GM21381 (cell line): ENCODE data around the gene SPATS1.
"Not testable (repeated sequence)": the region's sequence is repeated elsewhere in the genome, so short reads cannot be mapped to it uniquely, and the experiment has no call there.

ENCODE experiments used
- ATAC-seq: cut with Tn5 transposase; IDR thresholded peaks from one replicate; pipeline ENCODE4 v1.9.1; 2021; ENCODE audit warnings: mild to moderate bottlenecking, moderate library complexity; ENCODE audit not compliant: unreplicated experiment

Gene SPATS1

GRCh38 chr6:44311304-44311703 is 31.1 kb upstream of the SPATS1 start:
- ATAC-seq, result no peak

GRCh38 chr6:44311767-44312166 is 30.7 kb upstream of the SPATS1 start:
- ATAC-seq, result no peak

- peak; percentile 92 for ATAC-seq
Measured at GRCh38 chr6:44312901-44313788, 29.3 kb upstream of the SPATS1 start, which contains the start of gene AARS2. Gene AARS2, minus strand, starts transcription at chr6:44313347. Its CDS starts 24 bp downstream, at chr6:44313323.

- not testable (repeated sequence) for ATAC-seq
Measured at GRCh38 chr6:44314657-44315056, 27.8 kb upstream of the SPATS1 start.

- no peak for ATAC-seq
Measured at GRCh38 chr6:44315516-44315915, 26.9 kb upstream of the SPATS1 start.

GRCh38 chr6:44315951-44316350 is 26.5 kb upstream of the SPATS1 start:
- no peak for ATAC-seq

GRCh38 chr6:44316481-44316880 is 26.0 kb upstream of the SPATS1 start:
- ATAC-seq, result no peak

GRCh38 chr6:44317136-44317631 is 25.3 kb upstream of the SPATS1 start:
- ATAC-seq, result not testable (repeated sequence)

GRCh38 chr6:44321210-44321609 is 21.2 kb upstream of the SPATS1 start:
- ATAC-seq, result no peak

GRCh38 chr6:44327096-44327495 is 15.4 kb upstream of the SPATS1 start:
- ATAC-seq, result no peak

- no peak for ATAC-seq
Measured at GRCh38 chr6:44327760-44328159, 14.7 kb upstream of the SPATS1 start.

- not testable (repeated sequence) for ATAC-seq
Measured at GRCh38 chr6:44328203-44328602, 14.2 kb upstream of the SPATS1 start.

GRCh38 chr6:44329858-44330257 is 12.6 kb upstream of the SPATS1 start:
- ATAC-seq, result no peak

GRCh38 chr6:44332585-44332984 is 9.9 kb upstream of the SPATS1 start:
- no peak for ATAC-seq

- ATAC-seq, result no peak
Measured at GRCh38 chr6:44333273-44333919, 9.1 kb upstream of the SPATS1 start.

GRCh38 chr6:44333942-44334341 is 8.5 kb upstream of the SPATS1 start:
- no peak for ATAC-seq

- ATAC-seq, result no peak
Measured at GRCh38 chr6:44335631-44336030, 6.8 kb upstream of the SPATS1 start.

- ATAC-seq, result peak; percentile 54
Measured at GRCh38 chr6:44338228-44339122, 4.0 kb upstream of the SPATS1 start.

- no peak for ATAC-seq
Measured at GRCh38 chr6:44339301-44339700, 3.1 kb upstream of the SPATS1 start.

- no peak for ATAC-seq
Measured at GRCh38 chr6:44339763-44340625, 2.5 kb upstream of the SPATS1 start.
